ENCODE results near the gene TCF3. TPM values are rescaled to one million over a fixed set of nuclear protein-coding genes. Genes with fewer than 3 reads are reported as not detected.

The TCF3 gene
- total and polyA plus RNA-seq, 11 donors = 13.2 to 40.2 (median 22.3) TPM

- ATAC-seq (no peak), DNase-seq (no peak)
- no peak overlapping the region for H3K4me3 ChIP-seq
- TF ChIP-seq CTCF (IDR thresholded peaks at IDR 0.05) (no peak), POLR2A (IDR thresholded peaks at IDR 0.05) (no peak)
- H3K27ac ChIP-seq = no peak overlapping the region
- no peaks in the 10 kb centered on the region for H3K9me3 ChIP-seq
- 97 to 98% (median 97%) methylated on average over 5 of the region's 5 CpGs for WGBS, 4 donors
- H3K27me3 ChIP-seq = no peaks in the 10 kb centered on the region
- H3K36me3 ChIP-seq = peaks cover 0 to 50% (median 29%) of the 10 kb centered on the region in 9 donors
- H3K4me1 ChIP-seq = no peaks in the 10 kb centered on the region
- intact Hi-C loops (cut with DNase I) = no loop called here
Observed at GRCh38 chr19:1634938-1635243, 17.5 kb downstream of the TCF3 start.

- 94 to 95% (median 95%) methylated on average over 16 to 19 of the region's 19 CpGs for WGBS, 4 donors
- Histone ChIP-seq H3K9me3 (no peaks in the 10 kb centered on the region), H3K27me3 (no peaks in the 10 kb centered on the region), H3K27ac (no peak overlapping the region), H3K36me3 (peaks cover 0 to 45% (median 29%) of the 10 kb centered on the region in 9 donors), H3K4me1 (no peaks in the 10 kb centered on the region), H3K4me3 (no peak overlapping the region)
- TF ChIP-seq CTCF (IDR thresholded peaks at IDR 0.05) (no peak), POLR2A (IDR thresholded peaks at IDR 0.05) (no peak)
- no peak for DNase-seq
- no peak for ATAC-seq
- intact Hi-C loops (cut with DNase I) = no loop called here
Observed at GRCh38 chr19:1634242-1634937, 18.0 kb downstream of the TCF3 start.

GRCh38 chr19:1633269-1633826 is 19.1 kb downstream of the TCF3 start:
- Histone ChIP-seq H3K4me1 (no peaks in the 10 kb centered on the region), H3K27me3 (no peaks in the 10 kb centered on the region), H3K9me3 (no peaks in the 10 kb centered on the region), H3K27ac (no peak overlapping the region), H3K36me3 (peaks cover 0 to 35% (median 21%) of the 10 kb centered on the region in 9 donors), H3K4me3 (no peak overlapping the region)
- DNase-seq = no peak
- ATAC-seq = no peak
- 91 to 95% (median 94%) methylated on average over 9 to 11 of the region's 11 CpGs for WGBS, 4 donors
- no peak for TF ChIP-seq CTCF (IDR thresholded peaks at IDR 0.05)
- TF ChIP-seq POLR2A (IDR thresholded peaks at IDR 0.05) = no peak
- intact Hi-C loops (cut with DNase I) = no loop called here

GRCh38 chr19:1632462-1633268 is 19.8 kb downstream of the TCF3 start:
- peaks cover 0 to 30% (median 16%) of the 10 kb centered on the region in 9 donors for H3K36me3 ChIP-seq
- no peaks in the 10 kb centered on the region for H3K4me1 ChIP-seq
- no peak overlapping the region for H3K4me3 ChIP-seq
- ATAC-seq = peak in 1 of 4 donors; percentile 15
- WGBS, 4 donors = 88 to 94% (median 90%) methylated on average over 14 to 26 of the region's 26 CpGs
- no peak overlapping the region for H3K27ac ChIP-seq
- no peaks in the 10 kb centered on the region for H3K9me3 ChIP-seq
- no peaks in the 10 kb centered on the region for H3K27me3 ChIP-seq
- no peak for DNase-seq
- TF ChIP-seq POLR2A (IDR thresholded peaks at IDR 0.05) (no peak), CTCF (IDR thresholded peaks at IDR 0.05) (no peak)
- intact Hi-C loops (cut with DNase I) = no loop called here
